WTC11 (cell line): ENCODE measurements around the gene ZSWIM4.

Experiments
- IRF2 ChIP-seq: sonication (generic); formaldehyde crosslinking; IDR thresholded peaks from 2 replicates; pipeline ENCODE4 v1.8.0; 2022; ENCODE audit warnings: low read depth, missing genetic modification reagents, borderline replicate concordance
- TP53 ChIP-seq: sonication (generic); formaldehyde crosslinking; IDR thresholded peaks from 2 replicates; pipeline ENCODE4 v1.8.1; 2023; ENCODE audit warnings: mild to moderate bottlenecking, missing genetic modification reagents
- USF1 ChIP-seq: sonication (generic); formaldehyde crosslinking; IDR thresholded peaks from 2 replicates; pipeline ENCODE4 v1.8.0; 2022; ENCODE audit warnings: mild to moderate bottlenecking, missing genetic modification reagents
- ZBTB21 ChIP-seq: sonication (generic); formaldehyde crosslinking; IDR thresholded peaks from 2 replicates; pipeline ENCODE4 v1.8.1; 2023; ENCODE audit warnings: mild to moderate bottlenecking, missing genetic modification reagents, borderline replicate concordance
- ZNF138 ChIP-seq: sonication (generic); formaldehyde crosslinking; conservative IDR thresholded peaks from 2 replicates; pipeline ENCODE4 v1.8.1; 2022; ENCODE audit warnings: mild to moderate bottlenecking, moderate library complexity, missing genetic modification reagents
- TF ChIP-seq, protein P1 (sequence below): fragments of 200-600 bp; IDR thresholded peaks from 2 replicates; pipeline ENCODE4 v1.8.0; 2022; ENCODE audit warnings: antibody characterized with exemption
- TF ChIP-seq, protein P2 (sequence below): sonication (generic); formaldehyde crosslinking; IDR thresholded peaks from 2 replicates; pipeline ENCODE4 v1.8.1; 2022; ENCODE audit warnings: mild to moderate bottlenecking, missing genetic modification reagents, moderate library complexity, borderline replicate concordance

GRCh38 chr19:13848798-13849676 lies 53.8 kb downstream of the ZSWIM4 start:
- TF ChIP-seq ZNF138 (CRISPR knock-in tag) (no peak), TP53 (CRISPR knock-in tag) (no peak), IRF2 (CRISPR knock-in tag) (no peak), USF1 (no peak), ZBTB21 (CRISPR knock-in tag) (no peak)
- TF ChIP-seq, protein P1, sequence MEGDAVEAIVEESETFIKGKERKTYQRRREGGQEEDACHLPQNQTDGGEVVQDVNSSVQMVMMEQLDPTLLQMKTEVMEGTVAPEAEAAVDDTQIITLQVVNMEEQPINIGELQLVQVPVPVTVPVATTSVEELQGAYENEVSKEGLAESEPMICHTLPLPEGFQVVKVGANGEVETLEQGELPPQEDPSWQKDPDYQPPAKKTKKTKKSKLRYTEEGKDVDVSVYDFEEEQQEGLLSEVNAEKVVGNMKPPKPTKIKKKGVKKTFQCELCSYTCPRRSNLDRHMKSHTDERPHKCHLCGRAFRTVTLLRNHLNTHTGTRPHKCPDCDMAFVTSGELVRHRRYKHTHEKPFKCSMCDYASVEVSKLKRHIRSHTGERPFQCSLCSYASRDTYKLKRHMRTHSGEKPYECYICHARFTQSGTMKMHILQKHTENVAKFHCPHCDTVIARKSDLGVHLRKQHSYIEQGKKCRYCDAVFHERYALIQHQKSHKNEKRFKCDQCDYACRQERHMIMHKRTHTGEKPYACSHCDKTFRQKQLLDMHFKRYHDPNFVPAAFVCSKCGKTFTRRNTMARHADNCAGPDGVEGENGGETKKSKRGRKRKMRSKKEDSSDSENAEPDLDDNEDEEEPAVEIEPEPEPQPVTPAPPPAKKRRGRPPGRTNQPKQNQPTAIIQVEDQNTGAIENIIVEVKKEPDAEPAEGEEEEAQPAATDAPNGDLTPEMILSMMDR, result no peak
- TF ChIP-seq, protein P2, sequence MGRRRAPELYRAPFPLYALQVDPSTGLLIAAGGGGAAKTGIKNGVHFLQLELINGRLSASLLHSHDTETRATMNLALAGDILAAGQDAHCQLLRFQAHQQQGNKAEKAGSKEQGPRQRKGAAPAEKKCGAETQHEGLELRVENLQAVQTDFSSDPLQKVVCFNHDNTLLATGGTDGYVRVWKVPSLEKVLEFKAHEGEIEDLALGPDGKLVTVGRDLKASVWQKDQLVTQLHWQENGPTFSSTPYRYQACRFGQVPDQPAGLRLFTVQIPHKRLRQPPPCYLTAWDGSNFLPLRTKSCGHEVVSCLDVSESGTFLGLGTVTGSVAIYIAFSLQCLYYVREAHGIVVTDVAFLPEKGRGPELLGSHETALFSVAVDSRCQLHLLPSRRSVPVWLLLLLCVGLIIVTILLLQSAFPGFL (CRISPR knock-in tag), result no peak
